IPS-20b (cell line): Measurements from ENCODE around the gene LYZL4.
A peak's percentile ranks its signal among the peaks of the same experiment; 100 is the strongest.

Experiments
- H3K27ac ChIP-seq: one replicate; pipeline ENCODE4 v1.5.1; 2013; ENCODE audit warnings: low read length
- H3K27me3 ChIP-seq: 2 replicates; pipeline ENCODE4 v1.6.1; 2013; ENCODE audit warnings: mild to moderate bottlenecking, low read length, inconsistent platforms; ENCODE audit not compliant: insufficient read depth
- H3K36me3 ChIP-seq: 2 replicates; pipeline ENCODE4 v1.6.1; 2013; ENCODE audit warnings: low read depth, mild to moderate bottlenecking, inconsistent platforms, low read length, moderate library complexity; ENCODE audit not compliant: insufficient read depth
- H3K4me1 ChIP-seq: 2 replicates; pipeline ENCODE4 v1.6.1; 2013; ENCODE audit warnings: mild to moderate bottlenecking, control low read depth, inconsistent platforms, low read length, moderate library complexity; ENCODE audit not compliant: insufficient read depth
- H3K4me3 ChIP-seq: 2 replicates; pipeline ENCODE4 v1.5.1; 2013; ENCODE audit warnings: mild to moderate bottlenecking, low read length, inconsistent platforms
- H3K9ac ChIP-seq: 2 replicates; pipeline ENCODE4 v1.6.1; 2013; ENCODE audit warnings: low read depth, mild to moderate bottlenecking, inconsistent platforms, low read length, moderate library complexity
- H3K9me3 ChIP-seq: 2 replicates; pipeline ENCODE4 v1.6.1; 2013; ENCODE audit warnings: mild to moderate bottlenecking, low read depth, low read length, inconsistent platforms; ENCODE audit not compliant: insufficient read depth

The LYZL4 gene, protein sequence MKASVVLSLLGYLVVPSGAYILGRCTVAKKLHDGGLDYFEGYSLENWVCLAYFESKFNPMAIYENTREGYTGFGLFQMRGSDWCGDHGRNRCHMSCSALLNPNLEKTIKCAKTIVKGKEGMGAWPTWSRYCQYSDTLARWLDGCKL

DNA sequence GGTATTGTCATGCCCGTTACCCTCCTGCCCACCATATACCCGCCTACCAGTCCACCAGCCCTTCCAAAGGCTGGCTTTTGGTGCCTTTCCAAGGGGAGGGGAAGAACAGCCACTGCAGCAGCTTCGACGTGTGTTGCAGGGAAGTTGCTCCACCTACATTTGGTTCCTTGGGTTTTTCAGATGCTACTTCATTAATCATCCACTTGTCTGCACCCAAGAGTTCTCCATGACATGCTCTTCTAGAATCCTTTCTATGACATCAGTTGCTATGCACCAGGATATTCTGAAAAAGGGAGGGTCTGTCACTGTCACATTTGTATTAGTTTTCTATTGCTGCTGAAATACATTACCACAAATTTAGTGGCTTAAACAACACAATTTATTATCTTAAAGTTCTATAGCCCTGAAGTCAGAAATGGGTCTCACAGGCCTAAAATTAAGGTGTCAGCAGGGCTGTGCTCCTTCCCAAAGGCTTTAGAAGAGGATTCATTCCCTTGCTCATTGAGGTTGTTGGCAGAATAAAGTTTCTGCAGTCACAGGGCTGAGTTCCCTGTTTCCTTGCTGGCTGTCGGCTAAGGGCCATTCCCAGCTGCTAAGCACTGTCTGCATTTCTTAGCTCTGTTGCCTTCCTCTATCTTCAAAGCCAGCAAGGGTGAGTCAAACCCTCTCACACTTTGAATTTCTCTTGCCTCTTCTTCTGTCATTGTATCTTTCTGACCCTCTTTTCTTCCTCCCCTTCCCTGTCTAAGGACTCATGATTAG lies at the start of gene LYZL4:
TSS of gene LYZL4 (minus strand) at position 241 of the 762 bp plus-strand sequence. CDS start 3,359 bp downstream, outside the sequence.
- no peak within 1 kb of the TSS for H3K27ac ChIP-seq
- H3K27me3 ChIP-seq, result no peaks in the 10 kb centered on the region
- H3K4me1 ChIP-seq, result no peaks in the 10 kb centered on the region

DNA sequence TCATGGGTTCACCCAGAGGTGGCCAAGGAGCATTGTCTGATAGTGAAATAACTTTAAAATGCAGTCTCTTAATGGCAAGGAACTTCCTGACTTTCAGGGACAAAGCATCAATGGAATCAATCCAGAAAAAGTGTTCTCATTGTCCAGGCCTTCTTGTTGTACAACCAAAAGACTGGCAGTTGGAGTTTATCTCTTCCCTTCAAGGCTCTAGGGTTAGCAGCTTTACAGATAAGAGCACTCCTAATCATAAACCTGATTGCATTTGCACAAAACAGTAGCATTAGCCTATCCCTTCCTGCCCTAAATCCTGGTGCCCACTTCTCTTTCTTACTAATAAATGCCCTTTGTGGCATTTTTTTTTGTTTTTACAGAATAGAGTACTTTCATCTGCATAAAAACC lies 48.7 kb upstream of the LYZL4 start:
- Histone ChIP-seq H3K27ac (no peak overlapping the region), H3K4me3 (no peak overlapping the region), H3K4me1 (no peaks in the 10 kb centered on the region), H3K27me3 (no peaks in the 10 kb centered on the region), H3K9me3 (no peaks in the 10 kb centered on the region), H3K9ac (no peak overlapping the region), H3K36me3 (no peaks in the 10 kb centered on the region)

More for the DNA sequence above, at the start of gene LYZL4:
- H3K36me3 ChIP-seq, result no peaks in the 10 kb centered on the region
- no peak within 1 kb of the TSS for H3K9ac ChIP-seq
- H3K4me3 ChIP-seq, result no peak within 1 kb of the TSS
- H3K9me3 ChIP-seq, result no peaks in the 10 kb centered on the region

- Histone ChIP-seq H3K4me1 (no peaks in the 10 kb centered on the region), H3K27me3 (no peaks in the 10 kb centered on the region), H3K36me3 (no peaks in the 10 kb centered on the region), H3K9ac (no peak overlapping the region), H3K9me3 (no peaks in the 10 kb centered on the region), H3K27ac (no peak overlapping the region), H3K4me3 (no peak overlapping the region)
Observed at GRCh38 chr3:42456211-42456610, 45.8 kb upstream of the LYZL4 start.

DNA sequence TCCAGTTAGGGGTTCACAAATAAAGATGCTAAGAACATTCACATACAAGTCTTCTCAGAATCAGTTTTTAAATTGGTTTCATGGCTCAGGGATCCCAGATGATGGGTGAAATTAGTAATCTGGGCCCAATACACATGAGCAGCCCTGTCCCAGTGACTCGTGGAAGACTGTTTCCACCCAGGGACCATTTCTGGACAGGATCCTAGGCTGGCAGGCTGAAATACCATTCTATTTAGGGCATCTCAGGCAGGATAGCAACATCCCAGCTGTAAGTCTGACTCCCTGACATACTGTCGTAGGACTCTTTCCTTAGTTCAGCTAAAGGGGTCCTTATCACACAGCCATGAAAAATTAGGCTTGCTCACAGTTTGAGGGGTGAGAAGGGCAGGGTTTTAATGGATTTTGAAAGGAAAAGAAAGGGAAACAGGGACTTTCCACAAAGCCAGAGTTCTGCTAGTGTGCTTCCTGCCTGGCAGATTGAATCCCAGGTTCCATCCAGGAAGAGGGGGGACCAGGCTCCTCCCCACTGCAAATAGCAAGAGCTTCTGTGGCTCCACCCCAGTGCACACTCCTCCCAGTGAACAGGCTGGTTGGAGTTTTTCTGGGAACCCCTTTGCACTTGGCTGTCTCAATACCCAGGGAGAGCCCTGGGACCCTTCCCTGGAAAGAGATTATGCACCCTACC lies 41.3 kb upstream of the LYZL4 start:
- Histone ChIP-seq H3K4me3 (no peak overlapping the region), H3K36me3 (no peaks in the 10 kb centered on the region), H3K4me1 (peaks cover 6% of the 10 kb centered on the region; the same call in 1 of the 2 replicates), H3K27me3 (no peaks in the 10 kb centered on the region), H3K27ac (no peak overlapping the region), H3K9ac (no peak overlapping the region), H3K9me3 (no peaks in the 10 kb centered on the region)

- H3K4me1 ChIP-seq, result peaks cover 11% of the 10 kb centered on the region; the same call in 1 of the 2 replicates
- H3K36me3 ChIP-seq, result no peaks in the 10 kb centered on the region
- no peak overlapping the region for H3K27ac ChIP-seq
- no peaks in the 10 kb centered on the region for H3K9me3 ChIP-seq
- no peak overlapping the region for H3K9ac ChIP-seq
- no peaks in the 10 kb centered on the region for H3K27me3 ChIP-seq
- no peak overlapping the region for H3K4me3 ChIP-seq
Observed at GRCh38 chr3:42451116-42451515, 40.7 kb upstream of the LYZL4 start.

GRCh38 chr3:42450567-42450966 lies 40.2 kb upstream of the LYZL4 start:
- H3K27ac ChIP-seq, result no peak overlapping the region

DNA sequence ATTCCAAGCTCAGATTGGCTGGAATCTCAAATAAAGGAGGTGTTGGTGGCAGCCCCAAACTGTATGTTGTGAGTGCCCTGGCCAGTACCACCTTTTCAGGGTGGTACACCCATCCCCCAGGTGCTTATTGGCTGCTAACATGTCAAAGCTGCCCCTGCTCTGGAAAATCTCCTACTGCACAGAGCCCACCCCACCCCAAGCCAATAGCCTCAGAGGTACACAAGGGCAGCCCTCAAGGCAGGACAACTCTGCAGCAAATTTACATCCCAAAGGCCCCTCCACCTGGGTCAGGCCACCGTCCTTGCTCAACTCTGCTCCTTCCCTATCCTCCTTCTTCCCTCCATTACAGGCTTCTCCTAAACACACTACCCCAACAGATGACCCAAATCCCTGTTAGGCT lies 37.1 kb upstream of the LYZL4 start:
- H3K36me3 ChIP-seq, result no peaks in the 10 kb centered on the region
- no peak overlapping the region for H3K4me3 ChIP-seq
- peaks cover 15% of the 10 kb centered on the region; the same call in 1 of the 2 replicates for H3K4me1 ChIP-seq
- H3K27me3 ChIP-seq, result no peaks in the 10 kb centered on the region
- no peak overlapping the region for H3K9ac ChIP-seq
- H3K9me3 ChIP-seq, result no peaks in the 10 kb centered on the region
- H3K27ac ChIP-seq, result no peak overlapping the region

More at GRCh38 chr3:42450567-42450966, 40.2 kb upstream of the LYZL4 start:
- Histone ChIP-seq H3K27me3 (no peaks in the 10 kb centered on the region), H3K4me3 (no peak overlapping the region), H3K4me1 (peaks cover 15% of the 10 kb centered on the region; the same call in 1 of the 2 replicates), H3K36me3 (no peaks in the 10 kb centered on the region), H3K9ac (no peak overlapping the region), H3K9me3 (no peaks in the 10 kb centered on the region)

DNA sequence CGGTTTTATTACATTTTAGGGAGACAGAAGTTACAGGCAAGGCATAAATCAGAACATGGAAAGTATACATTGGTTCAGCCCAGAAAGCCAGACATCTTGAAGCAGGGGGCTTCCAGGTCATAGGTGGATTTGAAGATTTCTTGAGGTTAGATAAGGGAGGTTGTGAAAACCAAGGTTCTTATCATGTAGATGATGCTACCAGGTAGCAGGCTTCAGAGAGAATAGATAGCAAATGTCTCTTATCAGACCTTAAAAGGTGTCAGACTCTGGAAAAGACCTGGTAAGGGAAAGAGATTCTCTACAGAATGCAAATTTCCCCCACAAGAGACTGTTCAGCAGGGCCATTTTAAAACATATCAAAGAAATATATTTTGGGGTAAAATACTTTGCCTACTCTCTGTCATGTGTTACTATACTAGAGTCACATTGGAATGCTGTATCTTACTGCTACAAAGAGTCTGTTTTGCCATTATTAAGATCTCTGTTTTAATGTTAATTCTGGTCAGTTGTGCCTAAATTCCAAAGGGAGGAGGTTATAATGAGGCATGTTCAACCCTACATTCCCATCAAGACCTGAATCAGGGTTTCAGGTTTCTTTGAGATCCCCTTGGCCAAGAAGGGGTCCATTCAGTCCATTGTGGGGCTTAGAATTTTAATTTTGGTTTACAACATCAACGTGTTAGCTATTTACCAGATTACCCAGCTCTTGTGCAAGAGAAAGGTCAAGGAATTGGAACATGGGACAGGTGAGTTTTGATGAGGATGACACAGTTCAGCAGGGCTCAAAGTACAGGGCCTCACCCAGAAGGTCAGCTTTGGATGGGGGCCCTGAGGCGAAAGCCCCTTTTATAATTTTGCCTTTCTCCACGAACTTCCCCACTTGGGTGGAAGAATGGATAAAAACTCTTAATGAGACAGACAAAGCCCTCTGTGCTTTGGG lies 36.0 kb upstream of the LYZL4 start:
- H3K9ac ChIP-seq, result no peak overlapping the region
- no peak overlapping the region for H3K27ac ChIP-seq
- 0 out of 2 replicates have a peak overlapping the region, but pooled peaks have one; percentile 16 for H3K4me3 ChIP-seq

GRCh38 chr3:42443819-42444436 lies 33.5 kb upstream of the LYZL4 start:
- Histone ChIP-seq H3K27me3 (no peaks in the 10 kb centered on the region), H3K36me3 (no peaks in the 10 kb centered on the region), H3K27ac (no peak overlapping the region), H3K9ac (no peak overlapping the region), H3K4me3 (no peak overlapping the region), H3K9me3 (no peaks in the 10 kb centered on the region), H3K4me1 (peaks cover 29% of the 10 kb centered on the region; the same call in 1 of the 2 replicates)

More for the DNA sequence above, 36.0 kb upstream of the LYZL4 start:
- Histone ChIP-seq H3K27me3 (no peaks in the 10 kb centered on the region), H3K4me1 (peaks cover 16% of the 10 kb centered on the region; the same call in 1 of the 2 replicates), H3K36me3 (no peaks in the 10 kb centered on the region), H3K9me3 (no peaks in the 10 kb centered on the region)

- Histone ChIP-seq H3K36me3 (no peaks in the 10 kb centered on the region), H3K27ac (no peak overlapping the region), H3K9ac (no peak overlapping the region), H3K27me3 (no peaks in the 10 kb centered on the region), H3K9me3 (no peaks in the 10 kb centered on the region), H3K4me3 (no peak overlapping the region), H3K4me1 (peaks cover 26% of the 10 kb centered on the region; the same call in 1 of the 2 replicates)
Observed at GRCh38 chr3:42443292-42443691, 32.9 kb upstream of the LYZL4 start.
